HFF-Myc (cell line): ENCODE results near the gene PCNT.
"Not testable (repeated sequence)": the region's sequence is repeated elsewhere in the genome, so short reads cannot be mapped to it uniquely, and the experiment has no call there.

Experiments
- DNase-seq: peaks from one replicate; pipeline ENCODE4 v3.0.0-alpha.2; 2011; ENCODE audit warnings: low read depth; ENCODE audit errors: extremely low read depth
- H3K4me3 ChIP-seq: replicated peaks from 2 replicates; pipeline ENCODE4 v1.5.1; 2011; ENCODE audit warnings: low read depth, mild to moderate bottlenecking, control low read depth, low read length
- CTCF ChIP-seq: IDR thresholded peaks from 2 replicates; pipeline ENCODE4 v1.5.1; 2012; ENCODE audit warnings: mild to moderate bottlenecking, low read depth, low read length, control low read depth; ENCODE audit errors: missing control alignments

PCNT gene

GRCh38 chr21:46397211-46397905, 73.4 kb downstream of the PCNT start:
- no peak for TF ChIP-seq CTCF
- H3K4me3 ChIP-seq = no peak overlapping the region
- no peak for DNase-seq

- TF ChIP-seq CTCF = no peak
- DNase-seq = no peak
- no peak overlapping the region for H3K4me3 ChIP-seq
Observed at GRCh38 chr21:46397993-46398392, 74.0 kb downstream of the PCNT start.

- DNase-seq = no peak
- TF ChIP-seq CTCF = no peak
- H3K4me3 ChIP-seq = no peak overlapping the region
Observed at GRCh38 chr21:46399129-46399528, 75.2 kb downstream of the PCNT start.

GRCh38 chr21:46399686-46400085, 75.7 kb downstream of the PCNT start:
- DNase-seq = no peak
- no peak overlapping the region for H3K4me3 ChIP-seq
- TF ChIP-seq CTCF = no peak

- no peak for TF ChIP-seq CTCF
- no peak for DNase-seq
- no peak overlapping the region for H3K4me3 ChIP-seq
Observed at GRCh38 chr21:46401186-46401910, 77.4 kb downstream of the PCNT start.

- no peak for DNase-seq
- no peak for TF ChIP-seq CTCF
- H3K4me3 ChIP-seq = no peak overlapping the region
Observed at GRCh38 chr21:46402421-46402820, 78.5 kb downstream of the PCNT start.

- not testable (repeated sequence) for H3K4me3 ChIP-seq, DNase-seq
Observed at GRCh38 chr21:46403234-46403811, 79.4 kb downstream of the PCNT start.
